Measurements from ENCODE around the gene CLGN. TPM values are rescaled to one million over a fixed set of nuclear protein-coding genes. Genes with fewer than 3 reads are reported as not detected.

The CLGN gene
- total and polyA plus RNA-seq, 2 of the 4 experiments (the other 2 are of a cell fraction) = 0.36 to 0.75 TPM

- H2AK5ac ChIP-seq (ENCODE audit: low read depth, low read length) = no peak overlapping the region
- H2BK15ac ChIP-seq (ENCODE audit: low read depth, low read length) = no peak overlapping the region
- no peaks in the 10 kb centered on the region for H3K79me1 ChIP-seq (ENCODE audit: low read depth in 1 of 2, low read length in 2 of 2)
- WGBS, 2 experiments (ENCODE audit: extremely low coverage in 2 of 2, insufficient read length in 1 of 2) = no CpG with 5 or more reads among the region's 1 CpG
- in situ Hi-C loops (cut with MboI; ENCODE audit: low sequenced_read_pairs) = loop anchor here (10.0 to 25.0 kb wide), 3 partner anchors 340 to 782 kb away; partner anchors contain the start of gene RNF150
- no peak overlapping the region for H3K14ac ChIP-seq (replicated peaks; ENCODE audit: low read depth, low read length)
- no peaks in the 10 kb centered on the region for H4K20me1 ChIP-seq (ENCODE audit: insufficient read depth, low read length)
- no peak overlapping the region for H4K91ac ChIP-seq (ENCODE audit: insufficient read depth, low read depth, low read length)
- H3K36me3 ChIP-seq (ENCODE audit: control insufficient read depth, insufficient read depth, low read length) = no peaks in the 10 kb centered on the region
- H2AFZ ChIP-seq (replicated peaks; ENCODE audit: low read length, poor library complexity) = no peak overlapping the region
- dilution Hi-C loops (cut with HindIII; ENCODE audit: low sequenced_read_pairs, unreplicated experiment) = no loop called here
- H3K18ac ChIP-seq (ENCODE audit: low read depth, low read length) = no peak overlapping the region
- peaks cover 16% of the 10 kb centered on the region for H3K27me3 ChIP-seq (ENCODE audit: control insufficient read depth, insufficient read depth, low read length)
- H2BK120ac ChIP-seq (ENCODE audit: low read depth, low read length) = no peak overlapping the region
- ChIA-PET POLR2A (ENCODE audit: unreplicated experiment) (no interaction called here), CTCF (no interaction called here)
- no peak overlapping the region for H2BK20ac ChIP-seq (ENCODE audit: low read depth, low read length)
- intact Hi-C loops (cut with micrococcal nuclease) = no loop called here
- H2BK5ac ChIP-seq (ENCODE audit: low read depth, low read length, poor library complexity, severe bottlenecking) = no peak overlapping the region
- DNase-seq (no peak), ATAC-seq (ENCODE audit: low read depth) (no peak)
- no peak overlapping the region for H3K27ac ChIP-seq (ENCODE audit: insufficient read depth, low read length)
- no peak overlapping the region for H3K4me3 ChIP-seq (ENCODE audit: insufficient read depth, low read depth, low read length)
- no peak overlapping the region for H4K5ac ChIP-seq (ENCODE audit: low read depth, low read length)
- H3K56ac ChIP-seq (ENCODE audit: extremely low read depth, insufficient read depth, low read length) = no peak overlapping the region
- H3K23ac ChIP-seq (ENCODE audit: low read depth, low read length) = no peak overlapping the region
- no peak overlapping the region for H3K4ac ChIP-seq (ENCODE audit: low read depth, low read length)
- no peak overlapping the region for H3K4me2 ChIP-seq (ENCODE audit: low read depth, low read length)
- H3K4me1 ChIP-seq (ENCODE audit: control insufficient read depth, insufficient read depth, low read length) = no peaks in the 10 kb centered on the region; the same call in 1 of the 2 replicates
- BruUV-seq (replicated peaks) = no TSS peak
- no peak for TF ChIP-seq MAFK (IDR thresholded peaks at IDR 0.05; ENCODE audit: low read depth, low read length)
- TF ChIP-seq CEBPB (IDR thresholded peaks at IDR 0.05; ENCODE audit: low read depth, low read length) = no peak
- no peak for TF ChIP-seq RFX5 (IDR thresholded peaks at IDR 0.05; ENCODE audit: low read depth, low read length)
- no peak for TF ChIP-seq RAD21 (IDR thresholded peaks at IDR 0.05; ENCODE audit: low read length)
- no peak for TF ChIP-seq BHLHE40 (IDR thresholded peaks at IDR 0.05; ENCODE audit: low read depth, low read length)
- TF ChIP-seq SMC3 (IDR thresholded peaks at IDR 0.05; ENCODE audit: low read depth, low read length) = no peak
- TF ChIP-seq ELK1 (IDR thresholded peaks at IDR 0.05; ENCODE audit: borderline replicate concordance, low read depth, low read length) = no peak
- TF ChIP-seq MAZ (IDR thresholded peaks at IDR 0.05; ENCODE audit: borderline replicate concordance, low read depth, low read length) = no peak
- no peak for TF ChIP-seq CTCF (conservative IDR thresholded peaks at IDR 0.05; ENCODE audit: low read depth, low read length)
- no peak for TF ChIP-seq USF2 (IDR thresholded peaks at IDR 0.05; ENCODE audit: low read depth, low read length)
- TF ChIP-seq POLR2A (IDR thresholded peaks at IDR 0.05; ENCODE audit: low read depth, low read length) = no peak
- no peak for TF ChIP-seq FOS (IDR thresholded peaks at IDR 0.05; ENCODE audit: low read depth, low read length)
- TF ChIP-seq RCOR1 (IDR thresholded peaks at IDR 0.05; ENCODE audit: insufficient replicate concordance, low read length) = no peak
- H3K9me1 ChIP-seq (ENCODE audit: insufficient read depth, low read length) = peaks cover 2% of the 10 kb centered on the region; the same call in 1 of the 2 replicates
- H2AK9ac ChIP-seq (replicated peaks; ENCODE audit: low read depth, low read length, poor library complexity) = no peak overlapping the region
- no peak overlapping the region for H3K9ac ChIP-seq (ENCODE audit: low read depth, low read length)
- H3K9me3 ChIP-seq (ENCODE audit: control insufficient read depth, insufficient read depth, low read length) = no peaks in the 10 kb centered on the region
- H4K8ac ChIP-seq (ENCODE audit: low read depth in 2 of 2, low read length in 2 of 2) = no peak overlapping the region
Measured at GRCh38 chr4:140355288-140355687, 72.2 kb downstream of the CLGN start.

Measured in IMR-90 (cell line).